GM12864 (cell line): ENCODE results near the gene XRCC4.

ENCODE experiments used
- DNase-seq: peaks from one replicate; pipeline ENCODE4 v3.0.0-alpha.2; 2011; ENCODE audit warnings: low read depth
- H3K4me3 ChIP-seq: 2 replicates; pipeline ENCODE4 v1.5.1; 2011; ENCODE audit warnings: mild to moderate bottlenecking, low read depth, low read length, control low read depth
- CTCF ChIP-seq: IDR thresholded peaks from 2 replicates; pipeline ENCODE4 v1.5.1; 2011; ENCODE audit warnings: low read depth, mild to moderate bottlenecking, moderate library complexity, low read length, control low read depth, inconsistent platforms; ENCODE audit errors: missing control alignments

The XRCC4 gene

GRCh38 chr5:83099001-83099400, 21.7 kb downstream of the XRCC4 start:
- no peak overlapping the region for H3K4me3 ChIP-seq
- TF ChIP-seq CTCF, result no peak
- no peak for DNase-seq

GRCh38 chr5:83099445-83099844, 22.1 kb downstream of the XRCC4 start:
- no peak for DNase-seq
- TF ChIP-seq CTCF, result no peak
- H3K4me3 ChIP-seq, result no peak overlapping the region

GRCh38 chr5:83101514-83101913, 24.2 kb downstream of the XRCC4 start:
- DNase-seq, result no peak
- H3K4me3 ChIP-seq, result no peak overlapping the region
- TF ChIP-seq CTCF, result no peak

- no peak for DNase-seq
- TF ChIP-seq CTCF, result no peak
- no peak overlapping the region for H3K4me3 ChIP-seq
Measured at GRCh38 chr5:83102364-83102980, 25.1 kb downstream of the XRCC4 start.

- no peak overlapping the region for H3K4me3 ChIP-seq
Measured at GRCh38 chr5:83104021-83104420, 26.7 kb downstream of the XRCC4 start.

GRCh38 chr5:83107692-83108420, 30.5 kb downstream of the XRCC4 start:
- H3K4me3 ChIP-seq, result no peak overlapping the region
- DNase-seq, result no peak
- no peak for TF ChIP-seq CTCF

More at GRCh38 chr5:83104021-83104420, 26.7 kb downstream of the XRCC4 start:
- TF ChIP-seq CTCF, result no peak
- no peak for DNase-seq

- no peak for DNase-seq
- no peak overlapping the region for H3K4me3 ChIP-seq
- no peak for TF ChIP-seq CTCF
Measured at GRCh38 chr5:83109380-83109779, 32.0 kb downstream of the XRCC4 start.
